ENCODE measurements around the gene ZNF655. TPM values are rescaled to one million over a fixed set of nuclear protein-coding genes. Genes with fewer than 3 reads are reported as not detected.

Gene ZNF655, protein sequence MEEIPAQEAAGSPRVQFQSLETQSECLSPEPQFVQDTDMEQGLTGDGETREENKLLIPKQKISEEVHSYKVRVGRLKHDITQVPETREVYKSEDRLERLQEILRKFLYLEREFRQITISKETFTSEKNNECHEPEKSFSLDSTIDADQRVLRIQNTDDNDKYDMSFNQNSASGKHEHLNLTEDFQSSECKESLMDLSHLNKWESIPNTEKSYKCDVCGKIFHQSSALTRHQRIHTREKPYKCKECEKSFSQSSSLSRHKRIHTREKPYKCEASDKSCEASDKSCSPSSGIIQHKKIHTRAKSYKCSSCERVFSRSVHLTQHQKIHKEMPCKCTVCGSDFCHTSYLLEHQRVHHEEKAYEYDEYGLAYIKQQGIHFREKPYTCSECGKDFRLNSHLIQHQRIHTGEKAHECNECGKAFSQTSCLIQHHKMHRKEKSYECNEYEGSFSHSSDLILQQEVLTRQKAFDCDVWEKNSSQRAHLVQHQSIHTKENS
- 56.0 and 57.0 TPM in 2 replicates for total RNA-seq
- long read RNA-seq, full-length matches to known transcripts = 38 of 49 reads
- long read RNA-seq, partial matches to known transcripts = 0 of 49 reads
- long read RNA-seq, other reads (novel, unspliced or antisense) = 11 of 49 reads

DNA sequence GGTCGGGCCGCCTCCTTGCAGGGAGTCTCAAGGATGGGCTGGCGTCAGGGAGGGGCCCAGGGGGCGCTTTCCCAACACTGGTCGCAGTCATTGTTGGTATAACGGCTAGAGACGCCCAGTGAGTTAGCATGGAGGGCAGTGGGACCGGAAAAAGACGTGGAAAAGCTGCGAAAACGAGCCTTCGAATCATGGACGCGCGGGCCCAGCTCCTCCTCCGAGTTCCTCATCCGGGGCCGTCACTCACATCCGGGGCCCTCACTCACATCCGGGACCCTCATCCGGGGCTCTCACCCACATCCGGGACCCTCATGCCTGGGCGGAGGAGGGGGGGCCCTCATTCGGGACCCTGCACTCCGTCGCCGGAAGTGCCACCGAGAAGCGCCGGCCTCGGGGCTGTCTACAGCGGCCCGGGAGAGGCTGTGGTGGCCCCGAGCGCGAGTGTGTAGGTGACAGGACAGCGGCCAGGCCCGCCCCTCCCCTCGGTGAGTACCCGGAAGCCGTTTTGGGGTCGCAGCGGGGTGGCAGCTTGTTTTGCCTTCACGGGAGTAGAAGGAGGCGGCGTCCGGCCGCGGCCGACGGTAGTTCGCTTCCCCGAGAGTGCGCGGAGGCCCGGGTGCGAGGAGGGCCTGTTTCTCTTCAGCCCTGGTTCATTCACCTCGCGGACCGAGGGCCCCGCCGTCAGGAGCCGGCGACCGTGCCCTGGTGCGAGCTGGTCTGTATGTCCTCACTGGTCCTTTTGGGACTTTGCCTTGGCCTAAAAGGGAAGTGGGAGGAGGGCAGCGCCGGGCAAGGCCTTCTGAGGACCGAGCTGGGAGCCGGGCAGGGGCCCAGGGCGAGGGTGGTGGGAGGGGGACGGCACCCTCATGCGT, at the start of gene ZNF655:
ZNF655 (plus strand) TSS at position 337 of the 869 bp plus-strand sequence. CDS start 1,918 bp downstream, outside the sequence.
- TF ChIP-seq, protein P1, sequence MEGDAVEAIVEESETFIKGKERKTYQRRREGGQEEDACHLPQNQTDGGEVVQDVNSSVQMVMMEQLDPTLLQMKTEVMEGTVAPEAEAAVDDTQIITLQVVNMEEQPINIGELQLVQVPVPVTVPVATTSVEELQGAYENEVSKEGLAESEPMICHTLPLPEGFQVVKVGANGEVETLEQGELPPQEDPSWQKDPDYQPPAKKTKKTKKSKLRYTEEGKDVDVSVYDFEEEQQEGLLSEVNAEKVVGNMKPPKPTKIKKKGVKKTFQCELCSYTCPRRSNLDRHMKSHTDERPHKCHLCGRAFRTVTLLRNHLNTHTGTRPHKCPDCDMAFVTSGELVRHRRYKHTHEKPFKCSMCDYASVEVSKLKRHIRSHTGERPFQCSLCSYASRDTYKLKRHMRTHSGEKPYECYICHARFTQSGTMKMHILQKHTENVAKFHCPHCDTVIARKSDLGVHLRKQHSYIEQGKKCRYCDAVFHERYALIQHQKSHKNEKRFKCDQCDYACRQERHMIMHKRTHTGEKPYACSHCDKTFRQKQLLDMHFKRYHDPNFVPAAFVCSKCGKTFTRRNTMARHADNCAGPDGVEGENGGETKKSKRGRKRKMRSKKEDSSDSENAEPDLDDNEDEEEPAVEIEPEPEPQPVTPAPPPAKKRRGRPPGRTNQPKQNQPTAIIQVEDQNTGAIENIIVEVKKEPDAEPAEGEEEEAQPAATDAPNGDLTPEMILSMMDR (conservative IDR thresholded peaks at IDR 0.05) = no peak
- Mint-ChIP-seq H3K4me1 (peaks cover 25% of the 10 kb centered on the region), H3K36me3 (ENCODE audit: low read depth) (peaks cover 22% of the 10 kb centered on the region), H3K4me3 (peak within 1 kb of the TSS; percentile 96), H3K27ac (ENCODE audit: unreplicated experiment) (peak within 1 kb of the TSS; percentile 99), H3K9me3 (no peaks in the 10 kb centered on the region), H3K27me3 (ENCODE audit: low read depth) (no peaks in the 10 kb centered on the region)
- DNase-seq (ENCODE audit: low read depth, low spot score) = peak; percentile 94

DNA sequence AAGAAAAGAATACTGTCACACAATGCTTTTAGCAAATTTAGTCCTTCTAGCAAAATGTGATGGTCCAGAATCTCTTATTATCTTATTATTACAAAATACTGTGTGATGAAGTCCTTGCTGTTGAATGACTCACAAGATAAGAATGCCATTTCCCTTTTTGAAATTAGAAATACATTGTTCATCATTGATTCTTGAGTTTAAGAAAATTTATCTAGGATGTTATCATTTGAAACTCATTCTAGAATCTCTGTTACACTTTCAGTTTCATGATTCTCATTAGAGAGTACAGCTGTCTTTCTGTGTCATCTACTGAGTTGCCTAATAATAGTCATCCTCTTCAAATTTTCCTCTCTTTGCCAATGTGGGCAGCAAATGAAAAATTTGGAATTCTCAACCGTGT, 44.4 kb upstream of the ZNF655 start:
- H3K9me3 Mint-ChIP-seq = no peaks in the 10 kb centered on the region
- H3K27me3 Mint-ChIP-seq (ENCODE audit: low read depth) = no peaks in the 10 kb centered on the region
- TF ChIP-seq, protein P1 (conservative IDR thresholded peaks at IDR 0.05) = no peak
- peaks cover 11% of the 10 kb centered on the region for H3K36me3 Mint-ChIP-seq (ENCODE audit: low read depth)
- H3K4me3 Mint-ChIP-seq = no peak overlapping the region
- H3K4me1 Mint-ChIP-seq = no peaks in the 10 kb centered on the region
- H3K27ac Mint-ChIP-seq (ENCODE audit: unreplicated experiment) = no peak overlapping the region
- DNase-seq (ENCODE audit: low read depth, low spot score) = no peak

DNA sequence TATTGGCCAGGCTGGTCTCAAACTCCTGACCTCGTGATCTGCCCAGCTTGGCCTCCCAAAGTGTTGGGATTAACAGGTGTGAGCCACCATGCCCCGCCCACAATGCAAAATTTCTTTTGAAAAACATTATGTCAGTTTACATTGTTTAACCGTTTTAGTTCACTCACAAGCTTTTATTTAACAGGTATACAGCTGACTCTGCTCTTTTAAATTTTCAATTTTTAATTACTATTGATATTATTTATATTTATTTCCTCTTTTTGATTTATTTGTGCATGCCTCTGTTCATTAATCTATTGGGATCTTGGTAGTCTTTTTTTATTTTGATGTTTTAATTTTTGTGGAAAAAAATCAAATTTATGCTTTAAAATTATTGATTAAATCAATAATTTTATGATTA, 37.0 kb upstream of the ZNF655 start:
- TF ChIP-seq, protein P1 (conservative IDR thresholded peaks at IDR 0.05) = no peak
- Mint-ChIP-seq H3K4me3 (no peak overlapping the region), H3K36me3 (ENCODE audit: low read depth) (peaks cover 29% of the 10 kb centered on the region), H3K4me1 (no peaks in the 10 kb centered on the region), H3K27me3 (ENCODE audit: low read depth) (no peaks in the 10 kb centered on the region), H3K27ac (ENCODE audit: unreplicated experiment) (no peak overlapping the region), H3K9me3 (no peaks in the 10 kb centered on the region)
- DNase-seq (ENCODE audit: low read depth, low spot score) = no peak

DNA sequence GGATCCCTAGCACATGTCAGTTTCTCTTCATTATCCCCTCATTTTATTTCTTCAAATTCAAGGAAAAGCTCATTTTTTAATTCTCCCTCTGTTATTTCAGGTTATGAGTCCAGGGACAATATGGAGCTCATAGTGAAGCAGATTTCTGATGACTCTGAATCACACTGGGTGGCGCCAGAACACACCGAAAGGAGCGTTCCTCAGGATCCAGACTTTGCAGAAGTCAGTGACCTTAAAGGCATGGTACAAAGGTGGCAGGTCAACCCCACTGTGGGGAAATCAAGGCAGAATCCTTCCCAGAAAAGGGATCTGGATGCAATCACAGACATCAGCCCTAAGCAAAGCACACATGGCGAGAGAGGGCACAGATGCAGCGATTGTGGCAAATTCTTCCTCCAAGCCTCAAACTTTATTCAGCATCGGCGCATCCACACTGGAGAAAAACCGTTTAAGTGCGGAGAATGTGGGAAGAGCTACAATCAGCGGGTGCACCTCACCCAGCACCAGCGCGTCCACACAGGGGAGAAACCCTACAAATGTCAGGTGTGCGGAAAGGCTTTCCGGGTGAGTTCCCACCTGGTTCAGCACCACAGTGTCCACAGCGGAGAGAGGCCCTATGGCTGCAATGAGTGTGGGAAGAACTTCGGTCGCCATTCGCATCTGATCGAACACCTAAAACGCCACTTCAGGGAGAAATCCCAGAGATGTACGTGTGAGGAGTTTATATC, 32.6 kb upstream of the ZNF655 start:
- no peaks in the 10 kb centered on the region for H3K27me3 Mint-ChIP-seq (ENCODE audit: low read depth)
- peaks cover 12% of the 10 kb centered on the region for H3K9me3 Mint-ChIP-seq
- no peaks in the 10 kb centered on the region for H3K4me1 Mint-ChIP-seq
- TF ChIP-seq, protein P1 (conservative IDR thresholded peaks at IDR 0.05) = peak; percentile 44
- no peak overlapping the region for H3K27ac Mint-ChIP-seq (ENCODE audit: unreplicated experiment)
- H3K4me3 Mint-ChIP-seq = no peak overlapping the region
- H3K36me3 Mint-ChIP-seq (ENCODE audit: low read depth) = peaks cover 56% of the 10 kb centered on the region
- DNase-seq (ENCODE audit: low read depth, low spot score) = no peak

DNA sequence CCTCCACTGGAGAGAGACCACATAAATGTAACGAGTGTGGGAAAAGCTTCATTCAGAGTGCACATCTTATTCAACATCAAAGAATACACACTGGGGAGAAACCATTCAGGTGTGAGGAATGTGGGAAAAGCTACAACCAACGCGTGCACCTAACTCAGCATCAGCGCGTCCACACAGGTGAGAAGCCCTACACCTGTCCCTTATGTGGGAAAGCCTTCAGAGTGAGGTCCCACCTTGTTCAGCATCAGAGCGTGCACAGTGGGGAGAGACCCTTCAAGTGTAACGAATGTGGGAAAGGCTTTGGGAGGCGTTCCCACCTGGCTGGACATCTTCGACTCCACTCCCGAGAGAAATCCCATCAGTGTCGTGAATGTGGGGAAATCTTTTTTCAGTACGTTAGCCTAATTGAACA, 27.1 kb upstream of the ZNF655 start:
- peaks cover 76% of the 10 kb centered on the region for H3K36me3 Mint-ChIP-seq (ENCODE audit: low read depth)
- no peaks in the 10 kb centered on the region for H3K27me3 Mint-ChIP-seq (ENCODE audit: low read depth)
- peaks cover 31% of the 10 kb centered on the region for H3K9me3 Mint-ChIP-seq
- H3K27ac Mint-ChIP-seq (ENCODE audit: unreplicated experiment) = no peak overlapping the region
- TF ChIP-seq, protein P1 (conservative IDR thresholded peaks at IDR 0.05) = no peak
- H3K4me1 Mint-ChIP-seq = no peaks in the 10 kb centered on the region
- DNase-seq (ENCODE audit: low read depth, low spot score) = no peak
- no peak overlapping the region for H3K4me3 Mint-ChIP-seq

Measured in neural crest cell (in vitro differentiated cells).